Measurements from ENCODE around the gene CELA1. TPM values are rescaled to one million over a fixed set of nuclear protein-coding genes. Genes with fewer than 3 reads are reported as not detected.

Gene CELA1
- total RNA-seq, 1 experiment from 2014 or later: not detected

GRCh38 chr12:51379571-51379970 is 33.1 kb upstream of the CELA1 start:
- H3K4me1 ChIP-seq (ENCODE audit: insufficient read depth, low read length): peaks cover 14% of the 10 kb centered on the region
- no peak overlapping the region for H3K9ac ChIP-seq (ENCODE audit: extremely low read depth, insufficient read length, low read length)
- H3K56ac ChIP-seq (ENCODE audit: insufficient read length, low read depth, low read length): no peak overlapping the region
- H3K79me2 ChIP-seq (ENCODE audit: insufficient read depth, low read length): no peaks in the 10 kb centered on the region
- no peak overlapping the region for H2AK5ac ChIP-seq (ENCODE audit: insufficient read length, low read length)
- H3K4me1 Mint-ChIP-seq: peaks cover 31% of the 10 kb centered on the region in 2 experiments
- no peak overlapping the region for H3K27ac ChIP-seq (ENCODE audit: insufficient read length, low read depth, low read length)
- no peak overlapping the region for H2AFZ ChIP-seq (ENCODE audit: low read length)
- H3K27me3 ChIP-seq (ENCODE audit: insufficient read depth, low read length): no peaks in the 10 kb centered on the region
- H3K27ac Mint-ChIP-seq: no peak overlapping the region; a peak in 1 of 7 replicates
- no peak overlapping the region for H2BK12ac ChIP-seq (ENCODE audit: insufficient read length, low read depth, low read length)
- peaks cover 2% of the 10 kb centered on the region for H3K23me2 ChIP-seq (ENCODE audit: insufficient read length, low read depth, low read length, poor library complexity, severe bottlenecking)
- H3K79me1 ChIP-seq (ENCODE audit: insufficient read depth, low read depth, low read length, poor library complexity, severe bottlenecking): no peaks in the 10 kb centered on the region
- no peaks in the 10 kb centered on the region for H3K9me3 ChIP-seq (ENCODE audit: control insufficient read depth, low read depth, low read length)
- no peak overlapping the region for H2BK20ac ChIP-seq (ENCODE audit: low read depth, low read length, poor library complexity, severe bottlenecking)
- DNase-seq: no peak
- no peak overlapping the region for H3K4me2 ChIP-seq (ENCODE audit: insufficient read depth, insufficient read length, low read length)
- H3K23ac ChIP-seq (ENCODE audit: insufficient read length, low read depth, low read length): no peak overlapping the region
- H2BK5ac ChIP-seq (ENCODE audit: insufficient read length, low read length): no peak overlapping the region
- H4K5ac ChIP-seq (ENCODE audit: insufficient read length, low read depth, low read length): no peak overlapping the region
- no peak for TF ChIP-seq CTCF (conservative IDR thresholded peaks at IDR 0.05)
- peaks cover 3 to 55% (median 49%) of the 10 kb centered on the region in 3 experiments; a peak in 6 of 7 replicates for H3K36me3 Mint-ChIP-seq (ENCODE audit: insufficient read depth in 1 of 3, low read depth in 3 of 3)
- H3K18ac ChIP-seq (ENCODE audit: insufficient read length, low read depth, low read length): no peak overlapping the region
- no peak overlapping the region for H3K14ac ChIP-seq (ENCODE audit: insufficient read depth, low read length)
- H3K4ac ChIP-seq (ENCODE audit: low read depth, low read length): no peak overlapping the region
- H3K4me3 Mint-ChIP-seq: no peak overlapping the region
- H2BK15ac ChIP-seq (ENCODE audit: low read depth, low read length): no peak overlapping the region
- H4K91ac ChIP-seq (ENCODE audit: insufficient read length, low read depth, low read length): no peak overlapping the region
- H3K9me3 Mint-ChIP-seq: no peaks in the 10 kb centered on the region
- no peaks in the 10 kb centered on the region for H4K20me1 ChIP-seq (ENCODE audit: control insufficient read depth, insufficient read depth, insufficient read length)
- H3T11ph ChIP-seq (ENCODE audit: low read length): no peak overlapping the region
- no peaks in the 10 kb centered on the region for H3K27me3 Mint-ChIP-seq (ENCODE audit: low read depth)
- no peak overlapping the region for H2BK120ac ChIP-seq (ENCODE audit: low read depth, low read length, poor library complexity, severe bottlenecking)
- no peak overlapping the region for H4K8ac ChIP-seq (replicated peaks; ENCODE audit: insufficient read length, low read depth, low read length)
- WGBS (ENCODE audit: extremely low coverage, insufficient read length, low lambda C conversion rate): no CpG with 5 or more reads among the region's 11 CpGs

Measured in H9 (cell line).